Measurements from ENCODE around the gene NR5A2.

- TF ChIP-seq, protein P1, sequence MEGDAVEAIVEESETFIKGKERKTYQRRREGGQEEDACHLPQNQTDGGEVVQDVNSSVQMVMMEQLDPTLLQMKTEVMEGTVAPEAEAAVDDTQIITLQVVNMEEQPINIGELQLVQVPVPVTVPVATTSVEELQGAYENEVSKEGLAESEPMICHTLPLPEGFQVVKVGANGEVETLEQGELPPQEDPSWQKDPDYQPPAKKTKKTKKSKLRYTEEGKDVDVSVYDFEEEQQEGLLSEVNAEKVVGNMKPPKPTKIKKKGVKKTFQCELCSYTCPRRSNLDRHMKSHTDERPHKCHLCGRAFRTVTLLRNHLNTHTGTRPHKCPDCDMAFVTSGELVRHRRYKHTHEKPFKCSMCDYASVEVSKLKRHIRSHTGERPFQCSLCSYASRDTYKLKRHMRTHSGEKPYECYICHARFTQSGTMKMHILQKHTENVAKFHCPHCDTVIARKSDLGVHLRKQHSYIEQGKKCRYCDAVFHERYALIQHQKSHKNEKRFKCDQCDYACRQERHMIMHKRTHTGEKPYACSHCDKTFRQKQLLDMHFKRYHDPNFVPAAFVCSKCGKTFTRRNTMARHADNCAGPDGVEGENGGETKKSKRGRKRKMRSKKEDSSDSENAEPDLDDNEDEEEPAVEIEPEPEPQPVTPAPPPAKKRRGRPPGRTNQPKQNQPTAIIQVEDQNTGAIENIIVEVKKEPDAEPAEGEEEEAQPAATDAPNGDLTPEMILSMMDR (conservative IDR thresholded peaks at IDR 0.05; ENCODE audit: low read length) = no peak
- TF ChIP-seq EZH2phosphoT487 (IDR thresholded peaks at IDR 0.05; ENCODE audit: borderline replicate concordance) = no peak
Observed at GRCh38 chr1:199995096-199995685, 32.3 kb upstream of the NR5A2 start.
